IPS-11a (cell line): ENCODE data around the gene LRRC19.

Experiments used
- H3K4me3 ChIP-seq: one replicate; pipeline ENCODE4 v1.5.1; 2013; ENCODE audit warnings: low read depth, low read length, control low read depth

Gene LRRC19

DNA sequence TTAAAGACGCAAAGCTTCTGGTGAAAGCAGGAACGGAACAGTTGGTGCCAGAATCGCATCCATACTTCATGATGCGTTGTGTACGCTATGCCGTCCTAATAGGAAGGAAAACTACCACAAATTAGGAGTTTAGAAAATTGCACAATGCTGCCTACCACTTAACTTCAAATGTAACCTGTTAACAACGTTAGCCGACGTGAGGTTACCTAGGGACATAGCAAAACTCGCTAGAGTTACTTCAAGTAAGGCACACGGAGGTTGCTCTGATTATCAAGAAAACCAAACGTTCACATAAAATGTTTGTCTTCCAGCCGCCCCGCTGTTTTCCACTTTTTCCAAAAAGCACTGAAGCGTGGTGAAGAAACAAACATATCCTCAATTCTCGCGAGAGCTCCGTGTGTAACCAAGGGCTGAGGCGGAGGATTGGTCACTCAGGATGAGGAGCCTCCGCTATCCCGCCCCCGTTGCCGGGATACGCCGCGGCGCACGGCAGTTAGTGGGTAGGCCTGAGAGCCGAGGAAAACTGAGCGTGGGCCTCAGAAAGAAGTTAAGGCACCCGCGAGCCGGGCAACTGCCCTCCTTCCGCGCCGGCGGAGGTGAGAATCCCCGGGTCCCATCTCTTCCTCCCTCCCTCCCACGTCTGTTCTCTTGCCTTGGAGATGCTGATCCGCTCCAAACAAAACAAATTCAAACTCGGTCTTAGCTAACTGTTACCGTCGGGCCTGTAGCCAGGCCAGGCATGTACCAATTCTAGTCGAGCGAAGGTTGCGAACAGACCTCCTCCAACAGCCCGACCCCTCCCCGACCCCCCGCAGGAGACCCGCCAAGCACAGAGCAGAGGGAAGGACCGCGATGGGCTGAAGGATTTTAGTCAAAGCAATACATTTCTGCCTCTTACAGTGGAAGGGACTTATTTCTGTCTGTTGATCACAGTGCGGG lies 49.3 kb downstream of the LRRC19 start, which contains the start of gene IFT74:
Gene IFT74 (plus strand): TSS at position 492 of the 939 bp plus-strand sequence. CDS start 5,556 bp downstream, outside the sequence.
- peak within 1 kb of the TSS; percentile 89 for H3K4me3 ChIP-seq

DNA sequence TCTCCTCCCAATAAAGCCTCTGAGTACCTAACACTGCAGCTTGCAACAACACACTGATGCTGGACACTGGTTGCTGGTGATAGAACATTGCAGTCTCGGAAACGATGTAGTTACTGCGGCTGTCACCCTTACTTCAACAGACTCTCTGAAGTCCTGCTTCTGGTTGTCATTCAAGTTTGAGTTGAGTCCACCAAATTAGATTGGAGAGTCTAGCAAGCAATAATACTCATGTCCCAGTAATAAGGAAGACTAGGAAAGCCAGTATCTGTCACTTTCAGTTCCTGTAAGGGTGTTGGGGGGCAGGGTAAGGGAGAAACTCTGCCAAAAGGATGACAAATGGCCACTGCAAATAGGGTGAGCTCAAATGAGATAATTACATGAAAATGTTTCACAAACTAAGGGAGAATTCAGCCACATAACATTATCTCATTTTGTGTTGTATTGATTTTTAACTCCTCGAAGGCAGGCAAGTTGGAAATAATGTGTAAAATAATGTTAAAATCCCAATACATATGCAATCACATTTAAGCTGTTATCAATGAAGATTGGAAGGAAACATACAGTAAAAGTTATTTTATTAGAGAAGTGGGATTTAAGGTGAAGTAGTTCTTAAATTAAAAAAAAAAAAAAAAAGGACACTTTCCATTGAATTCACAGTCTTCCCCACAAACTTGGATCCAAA lies 50.1 kb downstream of the LRRC19 start:
- peak overlapping the region; percentile 89 for H3K4me3 ChIP-seq

DNA sequence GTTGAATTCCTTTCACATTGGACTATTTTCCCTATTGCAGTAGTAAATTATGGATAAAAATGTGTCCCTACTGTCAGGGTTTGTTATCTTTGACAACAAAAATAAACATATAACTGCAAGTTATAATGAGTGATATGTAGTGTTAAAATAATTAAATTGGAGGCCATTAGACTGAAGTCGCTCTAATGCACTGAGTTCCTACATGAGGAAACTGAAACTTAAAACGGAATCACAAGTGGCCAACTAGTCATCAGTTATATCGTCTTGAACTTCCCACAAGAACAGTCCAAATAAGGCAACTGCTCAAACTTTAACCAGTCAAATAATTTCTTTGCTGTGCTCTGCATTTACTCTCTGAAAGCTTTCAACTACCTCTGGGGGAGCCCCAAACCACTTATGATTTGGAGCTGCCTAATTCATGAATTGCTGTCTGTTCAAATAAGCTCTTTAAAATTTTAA lies 51.4 kb downstream of the LRRC19 start:
- H3K4me3 ChIP-seq: no peak overlapping the region

DNA sequence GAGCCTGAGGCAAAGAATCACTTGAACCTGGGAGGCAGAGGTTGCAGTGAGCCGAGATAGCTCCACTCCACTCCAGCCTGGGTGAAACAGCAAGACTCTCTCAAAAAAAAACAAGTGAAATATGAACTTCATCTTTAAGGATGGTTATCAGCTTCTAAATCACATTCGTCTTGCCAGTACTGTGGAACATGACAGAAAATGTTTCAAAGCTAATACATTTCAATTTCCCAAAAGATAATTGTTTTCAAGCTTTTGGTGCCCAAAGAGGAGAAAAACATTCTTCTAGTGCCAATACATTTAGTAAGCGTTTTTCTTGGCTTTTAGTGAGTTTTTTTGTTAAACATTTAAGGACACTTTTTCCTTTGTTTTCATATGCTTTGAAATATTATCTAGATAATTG lies 53.7 kb downstream of the LRRC19 start:
- no peak overlapping the region for H3K4me3 ChIP-seq

DNA sequence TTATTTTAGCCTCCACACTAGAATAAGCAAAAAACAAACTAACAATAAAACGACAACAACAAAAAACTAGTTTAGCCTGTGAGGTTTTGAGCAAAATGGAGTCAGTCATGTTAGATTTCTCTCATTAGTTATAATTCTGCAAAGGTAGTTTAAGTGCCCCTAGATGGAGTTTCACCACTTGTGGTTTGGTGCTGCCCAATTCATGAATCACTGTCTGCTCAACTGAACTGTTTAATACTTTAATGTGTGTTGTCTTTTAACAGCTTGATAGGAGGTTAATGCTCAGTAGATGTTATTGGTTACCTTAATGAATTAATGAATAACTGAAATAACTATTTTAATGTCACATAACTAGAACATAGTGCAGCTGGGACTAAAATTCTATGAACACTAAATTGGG lies 55.0 kb downstream of the LRRC19 start:
- H3K4me3 ChIP-seq: no peak overlapping the region

DNA sequence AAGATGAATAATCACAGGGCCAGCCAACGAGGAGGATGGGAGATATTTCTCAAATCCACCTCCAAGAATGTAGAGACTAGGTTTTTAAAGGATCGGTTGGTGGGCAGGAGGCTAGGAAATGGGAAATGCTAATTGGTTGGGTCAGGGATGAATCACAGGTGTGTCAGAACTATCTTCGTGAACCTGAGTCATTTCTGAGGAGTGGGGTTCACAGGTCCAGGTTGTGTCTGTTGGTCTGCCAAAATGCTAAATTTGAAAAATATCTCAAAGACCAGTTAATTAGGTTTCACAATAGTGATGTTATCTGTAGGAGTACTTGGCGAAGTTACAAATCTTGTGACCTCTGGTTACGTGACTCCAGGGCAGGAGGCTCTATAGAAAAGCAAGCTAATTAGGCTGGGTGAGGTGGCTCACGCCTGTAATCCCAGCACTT lies 55.8 kb downstream of the LRRC19 start:
- no peak overlapping the region for H3K4me3 ChIP-seq

DNA sequence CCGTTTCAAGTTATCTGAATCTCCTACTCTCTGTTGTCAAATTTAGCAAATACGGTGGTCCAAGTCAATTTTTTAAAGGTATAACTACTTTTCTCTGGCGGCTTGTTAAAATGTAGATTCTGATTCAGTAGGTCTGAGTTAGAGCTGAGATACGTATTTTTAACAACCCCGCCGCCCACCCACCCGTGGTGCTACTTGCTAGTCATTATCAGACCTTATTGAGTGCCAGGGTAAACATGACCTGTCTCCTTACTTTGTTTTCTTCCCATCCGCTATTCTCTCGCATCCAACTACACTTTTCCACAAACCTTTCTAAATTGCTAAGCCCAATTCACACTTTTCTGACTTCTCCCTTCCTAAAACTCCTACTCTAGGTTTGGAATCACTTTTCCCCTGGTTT lies 57.7 kb downstream of the LRRC19 start:
- H3K4me3 ChIP-seq: peak overlapping the region; percentile 95

DNA sequence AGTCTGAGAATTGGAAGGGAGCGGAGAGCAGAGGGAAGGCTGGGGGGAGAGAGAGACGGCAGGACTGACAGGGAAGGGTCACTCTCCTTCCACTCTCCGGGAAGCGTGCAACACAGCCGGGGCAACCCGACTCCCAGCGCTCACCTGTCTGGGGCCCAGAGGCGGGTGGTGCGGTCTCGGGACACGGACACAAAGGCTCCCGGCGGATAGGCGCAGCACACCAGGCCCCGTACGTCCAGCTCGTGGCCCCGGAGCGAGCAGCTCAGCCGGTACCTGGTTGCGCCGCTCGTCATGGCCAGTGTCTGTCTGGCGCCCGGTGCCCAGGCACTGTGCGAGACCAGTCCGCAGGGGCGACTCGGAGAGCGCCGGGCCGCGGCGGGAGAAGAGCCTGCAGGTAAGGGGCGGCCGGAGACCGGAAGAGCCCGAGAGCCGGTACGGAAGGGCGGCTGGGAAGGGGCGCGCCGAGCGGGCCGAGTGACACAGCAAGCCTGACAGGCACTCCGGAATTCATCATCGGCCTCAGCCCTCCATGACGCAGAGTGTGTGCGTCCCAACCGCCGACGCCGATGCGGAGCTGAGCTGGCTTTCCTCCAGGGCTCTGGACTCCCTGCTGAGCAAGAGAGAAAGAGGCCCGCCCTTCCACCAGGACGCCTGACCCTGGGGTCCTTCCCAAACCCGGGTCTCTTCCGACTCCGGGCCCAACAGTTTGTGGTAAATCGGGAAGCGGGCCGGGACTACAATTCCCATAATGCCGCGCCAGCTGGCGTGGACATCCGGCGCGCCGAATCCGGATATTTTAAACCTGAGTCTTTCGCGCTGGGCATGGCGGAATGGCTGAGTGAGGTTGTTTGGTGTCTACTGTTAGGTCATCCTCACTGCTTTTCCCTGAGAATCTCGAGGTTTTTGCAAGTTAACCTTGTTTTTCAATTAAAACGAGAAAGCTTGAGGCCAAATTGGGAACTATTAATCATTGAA lies 58.4 kb downstream of the LRRC19 start, which contains the start of gene PLAA:
Gene PLAA (minus strand): TSS at position 490 of the 975 bp plus-strand sequence. CDS start 197 bp downstream, at position 293.
- H3K4me3 ChIP-seq: peak within 1 kb of the TSS; percentile 95

DNA sequence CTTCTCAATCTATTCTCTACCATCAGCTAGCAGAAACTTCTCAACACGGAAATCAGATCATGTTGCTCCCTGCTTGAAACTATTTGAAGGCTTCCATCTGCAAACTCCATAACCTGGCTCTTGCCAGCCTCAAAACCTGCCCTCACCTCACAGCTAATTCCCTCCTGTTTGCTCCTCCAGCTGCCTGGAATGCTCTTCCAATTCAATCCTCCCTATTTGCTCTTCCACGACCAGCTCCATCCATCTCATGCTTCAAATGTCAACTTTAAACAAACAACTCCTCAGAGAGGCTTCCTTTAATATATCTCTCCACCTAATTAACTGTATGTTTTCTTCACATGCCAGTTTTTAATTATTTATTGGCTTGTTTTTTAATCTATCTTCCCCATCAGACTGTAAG lies 59.9 kb downstream of the LRRC19 start:
- peak overlapping the region; percentile 95 for H3K4me3 ChIP-seq
